ENCODE results near the gene FSTL4. TPM values are rescaled to one million over a fixed set of nuclear protein-coding genes. Genes with fewer than 3 reads are reported as not detected.

The FSTL4 gene
- total and polyA plus RNA-seq, 2 donors (not counting 1 experiment from before 2014, with no cell fraction given): 0.31 to 6.7 TPM

GRCh38 chr5:133340822-133341221, 271.5 kb downstream of the FSTL4 start:
- Histone ChIP-seq H3K4me1 (ENCODE audit: control insufficient read depth in 2 of 2, insufficient read depth in 2 of 2, low read length in 2 of 2) (no peaks in the 10 kb centered on the region), H3K9ac (ENCODE audit: low read length) (no peak overlapping the region), H4K20me1 (ENCODE audit: control insufficient read depth, insufficient read depth, low read length, poor library complexity, severe bottlenecking) (no peaks in the 10 kb centered on the region), H3K4me3 (ENCODE audit: control extremely low read depth in 1 of 5, extremely low read depth in 1 of 5, insufficient read depth in 1 of 5, low read depth in 2 of 5, low read length in 4 of 5) (no peak overlapping the region), H3K27me3 (replicated peaks in 1 of 4; ENCODE audit: control extremely low read depth in 1 of 4, control insufficient read depth in 3 of 4, insufficient read depth in 4 of 4, low read length in 3 of 4) (no peaks in the 10 kb centered on the region), H3K4me2 (replicated peaks; ENCODE audit: low read depth, low read length, poor library complexity, severe bottlenecking) (no peak overlapping the region), H3K9me3 (ENCODE audit: control extremely low read depth in 1 of 3, control insufficient read depth in 2 of 3, insufficient read depth in 1 of 3, low read length in 2 of 3) (no peaks in the 10 kb centered on the region), H3K79me2 (ENCODE audit: control insufficient read depth, insufficient read depth, low read length) (no peaks in the 10 kb centered on the region), H2AFZ (ENCODE audit: insufficient read depth, low read depth, low read length, poor library complexity, severe bottlenecking) (no peak overlapping the region), H3K36me3 (replicated peaks in 1 of 2; ENCODE audit: control extremely low read depth in 1 of 2, control insufficient read depth in 1 of 2, extremely low read depth in 1 of 2, insufficient read depth in 2 of 2, low read length in 1 of 2) (no peaks in the 10 kb centered on the region), H3K27ac (ENCODE audit: low read length in 2 of 2) (no peak overlapping the region)
- no peak for DNase-seq
- 100% methylated on average over 4 of the region's 8 CpGs for WGBS (ENCODE audit: insufficient coverage)
- Mint-ChIP-seq H3K4me3 (no peak overlapping the region), H3K27me3 (peaks cover under 1% of the 10 kb centered on the region), H3K9me3 (ENCODE audit: insufficient read depth) (no peaks in the 10 kb centered on the region), H3K4me1 (no peaks in the 10 kb centered on the region), H3K27ac (no peak overlapping the region)
- ChIA-PET POLR2A (no interaction called here), CTCF (no interaction called here)
- ATAC-seq (ENCODE audit: low read depth): no peak
- TF ChIP-seq EZH2 (IDR thresholded peaks at IDR 0.05; ENCODE audit: borderline replicate concordance, insufficient read depth, low read depth, low read length, poor library complexity, severe bottlenecking): no peak
- TF ChIP-seq, protein P1, sequence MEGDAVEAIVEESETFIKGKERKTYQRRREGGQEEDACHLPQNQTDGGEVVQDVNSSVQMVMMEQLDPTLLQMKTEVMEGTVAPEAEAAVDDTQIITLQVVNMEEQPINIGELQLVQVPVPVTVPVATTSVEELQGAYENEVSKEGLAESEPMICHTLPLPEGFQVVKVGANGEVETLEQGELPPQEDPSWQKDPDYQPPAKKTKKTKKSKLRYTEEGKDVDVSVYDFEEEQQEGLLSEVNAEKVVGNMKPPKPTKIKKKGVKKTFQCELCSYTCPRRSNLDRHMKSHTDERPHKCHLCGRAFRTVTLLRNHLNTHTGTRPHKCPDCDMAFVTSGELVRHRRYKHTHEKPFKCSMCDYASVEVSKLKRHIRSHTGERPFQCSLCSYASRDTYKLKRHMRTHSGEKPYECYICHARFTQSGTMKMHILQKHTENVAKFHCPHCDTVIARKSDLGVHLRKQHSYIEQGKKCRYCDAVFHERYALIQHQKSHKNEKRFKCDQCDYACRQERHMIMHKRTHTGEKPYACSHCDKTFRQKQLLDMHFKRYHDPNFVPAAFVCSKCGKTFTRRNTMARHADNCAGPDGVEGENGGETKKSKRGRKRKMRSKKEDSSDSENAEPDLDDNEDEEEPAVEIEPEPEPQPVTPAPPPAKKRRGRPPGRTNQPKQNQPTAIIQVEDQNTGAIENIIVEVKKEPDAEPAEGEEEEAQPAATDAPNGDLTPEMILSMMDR (IDR thresholded peaks at IDR 0.05): no peak
- intact Hi-C loops (cut with micrococcal nuclease): no loop called here

DNA sequence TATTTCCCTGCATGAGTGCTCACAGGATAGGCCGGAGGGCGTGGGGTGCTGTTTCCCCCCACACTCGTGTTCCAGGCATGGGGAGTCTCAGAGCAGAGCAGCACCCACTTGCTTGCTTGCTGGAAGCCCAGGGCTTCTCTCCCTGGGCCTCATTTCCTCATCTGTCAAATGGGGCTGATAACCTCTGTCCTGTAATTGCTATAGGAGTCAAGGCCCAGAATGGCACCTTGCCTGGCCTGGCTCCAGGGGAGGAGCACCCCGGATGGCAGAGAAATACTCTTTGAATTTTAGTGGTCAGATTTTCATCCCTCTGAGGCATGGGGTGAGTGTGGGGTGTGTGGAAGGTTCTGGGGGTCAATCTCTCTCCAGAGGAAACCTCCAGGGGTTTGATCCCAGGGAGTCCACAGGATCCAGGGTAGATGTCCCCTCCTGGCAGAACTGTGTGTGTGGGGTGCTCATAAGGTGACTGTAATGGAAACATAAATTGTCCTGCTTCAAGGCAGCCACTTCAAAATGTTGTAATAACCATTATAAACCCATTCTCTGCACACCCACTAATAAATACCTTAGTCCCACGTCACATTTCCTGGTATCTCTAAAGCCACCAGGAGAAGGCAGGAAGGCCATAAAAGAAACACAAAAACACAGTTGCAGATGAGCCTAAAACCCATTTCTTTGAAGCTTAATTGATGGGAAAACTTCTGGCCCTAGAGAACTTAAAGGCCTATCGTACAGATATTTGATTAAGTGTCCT, 272.2 kb downstream of the FSTL4 start:
- Mint-ChIP-seq H3K27me3 (no peaks in the 10 kb centered on the region), H3K9me3 (ENCODE audit: insufficient read depth) (no peaks in the 10 kb centered on the region), H3K27ac (no peak overlapping the region), H3K4me3 (no peak overlapping the region), H3K4me1 (no peaks in the 10 kb centered on the region)
- TF ChIP-seq EZH2 (IDR thresholded peaks at IDR 0.05; ENCODE audit: borderline replicate concordance, insufficient read depth, low read depth, low read length, poor library complexity, severe bottlenecking): no peak
- TF ChIP-seq, protein P1 (IDR thresholded peaks at IDR 0.05): no peak
- 82% methylated on average over 4 of the region's 6 CpGs for WGBS (ENCODE audit: insufficient coverage)
- H3K36me3 ChIP-seq (replicated peaks in 1 of 2; ENCODE audit: control extremely low read depth in 1 of 2, control insufficient read depth in 1 of 2, extremely low read depth in 1 of 2, insufficient read depth in 2 of 2, low read length in 1 of 2): no peaks in the 10 kb centered on the region
- POLR2A ChIA-PET: no interaction called here
- no peaks in the 10 kb centered on the region for H3K9me3 ChIP-seq (ENCODE audit: control extremely low read depth in 1 of 3, control insufficient read depth in 2 of 3, insufficient read depth in 1 of 3, low read length in 2 of 3)
- no peak overlapping the region for H3K9ac ChIP-seq (ENCODE audit: low read length)
- no peak for DNase-seq
- intact Hi-C loops (cut with micrococcal nuclease): no loop called here
- CTCF ChIA-PET: no interaction called here
- H2AFZ ChIP-seq (ENCODE audit: insufficient read depth, low read depth, low read length, poor library complexity, severe bottlenecking): no peak overlapping the region
- no peak overlapping the region for H3K4me2 ChIP-seq (replicated peaks; ENCODE audit: low read depth, low read length, poor library complexity, severe bottlenecking)
- H3K4me1 ChIP-seq (ENCODE audit: control insufficient read depth in 2 of 2, insufficient read depth in 2 of 2, low read length in 2 of 2): no peaks in the 10 kb centered on the region
- H3K27ac ChIP-seq (ENCODE audit: low read length in 2 of 2): no peak overlapping the region
- no peak overlapping the region for H3K4me3 ChIP-seq (ENCODE audit: control extremely low read depth in 1 of 5, extremely low read depth in 1 of 5, insufficient read depth in 1 of 5, low read depth in 2 of 5, low read length in 4 of 5)
- H3K79me2 ChIP-seq (ENCODE audit: control insufficient read depth, insufficient read depth, low read length): no peaks in the 10 kb centered on the region
- no peaks in the 10 kb centered on the region for H3K27me3 ChIP-seq (replicated peaks in 1 of 4; ENCODE audit: control extremely low read depth in 1 of 4, control insufficient read depth in 3 of 4, insufficient read depth in 4 of 4, low read length in 3 of 4)
- no peaks in the 10 kb centered on the region for H4K20me1 ChIP-seq (ENCODE audit: control insufficient read depth, insufficient read depth, low read length, poor library complexity, severe bottlenecking)
- no peak for ATAC-seq (ENCODE audit: low read depth)

Data from B cell (primary cell).